ENCODE data around the gene CHRNA3.

- no peak for TF ChIP-seq CTCF (IDR thresholded peaks at IDR 0.05; ENCODE audit: insufficient read depth, low read length, poor library complexity, severe bottlenecking)
- TF ChIP-seq EZH2phosphoT487 (conservative IDR thresholded peaks at IDR 0.05; ENCODE audit: low read length): no peak
These were observed 6.6 kb upstream of the CHRNA3 start for GRCh38 chr15:78627348-78627747.
